ENCODE measurements around the gene BAMBI.

The BAMBI gene

DNA sequence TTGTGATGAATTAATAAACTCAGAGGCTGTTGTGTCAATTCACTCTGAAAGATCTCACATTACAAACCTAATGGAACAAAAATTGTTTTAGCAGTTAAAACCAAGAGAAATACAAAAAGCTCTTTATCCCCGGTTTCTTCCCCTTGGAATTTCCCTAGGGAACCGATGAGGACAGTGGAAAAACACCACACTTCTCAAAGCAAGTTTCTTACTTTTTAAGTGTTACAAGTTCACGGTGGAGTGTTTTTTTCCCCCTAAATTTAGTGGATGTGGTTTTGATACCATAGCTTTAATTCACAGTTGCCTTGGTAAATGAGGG lies 10.3 kb downstream of the BAMBI start:
- no peak overlapping the region for H3K9ac ChIP-seq (ENCODE audit: low read depth, low read length)
- no peak overlapping the region for H3K4me3 ChIP-seq (ENCODE audit: low read depth in 1 of 2, low read length in 2 of 2)
- H3K9me3 ChIP-seq (ENCODE audit: insufficient read depth, low read length, severe bottlenecking), result no peaks in the 10 kb centered on the region
- H3K4me2 ChIP-seq (ENCODE audit: insufficient read depth, low read length), result no peak overlapping the region
- no peak overlapping the region for H3K27ac ChIP-seq (ENCODE audit: low read length)
- H4K20me1 ChIP-seq (ENCODE audit: insufficient read depth, low read length), result no peaks in the 10 kb centered on the region
- no peak overlapping the region for H2AFZ ChIP-seq (ENCODE audit: low read depth, low read length)
- no peaks in the 10 kb centered on the region for H3K4me1 ChIP-seq (ENCODE audit: insufficient read depth, low read length)
- no peaks in the 10 kb centered on the region for H3K36me3 ChIP-seq (ENCODE audit: insufficient read depth, low read length)
- no peaks in the 10 kb centered on the region for H3K79me2 ChIP-seq (ENCODE audit: insufficient read depth, low read length)
- no peak for DNase-seq
- TF ChIP-seq, protein P1, sequence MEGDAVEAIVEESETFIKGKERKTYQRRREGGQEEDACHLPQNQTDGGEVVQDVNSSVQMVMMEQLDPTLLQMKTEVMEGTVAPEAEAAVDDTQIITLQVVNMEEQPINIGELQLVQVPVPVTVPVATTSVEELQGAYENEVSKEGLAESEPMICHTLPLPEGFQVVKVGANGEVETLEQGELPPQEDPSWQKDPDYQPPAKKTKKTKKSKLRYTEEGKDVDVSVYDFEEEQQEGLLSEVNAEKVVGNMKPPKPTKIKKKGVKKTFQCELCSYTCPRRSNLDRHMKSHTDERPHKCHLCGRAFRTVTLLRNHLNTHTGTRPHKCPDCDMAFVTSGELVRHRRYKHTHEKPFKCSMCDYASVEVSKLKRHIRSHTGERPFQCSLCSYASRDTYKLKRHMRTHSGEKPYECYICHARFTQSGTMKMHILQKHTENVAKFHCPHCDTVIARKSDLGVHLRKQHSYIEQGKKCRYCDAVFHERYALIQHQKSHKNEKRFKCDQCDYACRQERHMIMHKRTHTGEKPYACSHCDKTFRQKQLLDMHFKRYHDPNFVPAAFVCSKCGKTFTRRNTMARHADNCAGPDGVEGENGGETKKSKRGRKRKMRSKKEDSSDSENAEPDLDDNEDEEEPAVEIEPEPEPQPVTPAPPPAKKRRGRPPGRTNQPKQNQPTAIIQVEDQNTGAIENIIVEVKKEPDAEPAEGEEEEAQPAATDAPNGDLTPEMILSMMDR (IDR thresholded peaks at IDR 0.05; ENCODE audit: borderline replicate concordance, extremely low read depth, low read length, poor library complexity, severe bottlenecking), result no peak
- TF ChIP-seq EZH2 (IDR thresholded peaks at IDR 0.05; ENCODE audit: borderline replicate concordance, low read depth, low read length, severe bottlenecking), result no peak
- peaks cover 3% of the 10 kb centered on the region for H3K27me3 ChIP-seq (ENCODE audit: insufficient read depth, low read length, poor library complexity)
- ATAC-seq (ENCODE audit: insufficient read depth, low read depth), result no peak

DNA sequence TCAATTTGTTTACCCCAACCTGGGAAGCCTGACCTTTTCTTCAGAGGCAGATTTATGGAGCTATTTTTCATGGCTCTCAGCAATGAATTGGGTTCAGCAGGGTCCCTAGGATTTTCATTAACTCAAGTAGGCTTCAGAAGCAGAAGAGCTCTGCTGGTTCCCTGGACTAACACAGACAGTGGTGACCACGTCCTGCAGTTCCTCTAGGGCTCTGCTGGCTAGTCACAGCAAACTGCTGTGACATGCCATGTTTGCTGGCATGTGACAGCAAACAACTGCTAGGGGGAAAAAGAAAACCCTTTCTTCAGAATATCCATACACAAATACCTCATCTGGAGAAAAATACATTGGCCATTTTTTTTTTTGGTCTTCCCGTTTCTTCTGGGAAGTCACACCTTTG lies 13.2 kb downstream of the BAMBI start:
- DNase-seq, result no peak
- no peak for ATAC-seq (ENCODE audit: insufficient read depth, low read depth)

DNA sequence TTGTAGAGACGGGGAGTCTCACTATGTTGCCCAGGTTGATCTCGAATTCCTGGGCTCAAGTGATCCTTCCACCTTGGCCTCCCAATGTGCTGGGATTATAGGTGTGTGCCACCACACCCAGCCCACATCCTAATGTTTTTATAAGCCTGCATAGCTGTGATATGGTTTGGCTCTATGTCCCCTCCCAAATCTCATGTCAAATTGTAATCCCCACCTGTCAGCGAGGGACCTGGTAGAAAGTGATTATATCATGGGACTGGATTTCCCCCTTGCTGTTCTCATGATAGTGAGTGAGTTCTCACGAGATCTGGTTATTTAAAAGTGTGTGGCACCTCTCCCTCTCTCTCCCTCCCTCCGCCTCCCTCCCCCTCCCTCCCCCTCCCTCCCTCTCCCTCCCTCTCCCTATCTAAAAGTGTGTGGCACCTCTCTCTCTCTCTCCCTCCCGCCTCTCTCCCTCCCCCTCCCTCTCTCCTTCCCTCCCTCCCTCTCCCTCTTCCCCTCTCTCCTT lies 13.9 kb downstream of the BAMBI start:
- Histone ChIP-seq H3K4me3 (ENCODE audit: low read depth in 1 of 2, low read length in 2 of 2) (no peak overlapping the region), H3K4me1 (ENCODE audit: insufficient read depth, low read length) (no peaks in the 10 kb centered on the region), H3K27me3 (ENCODE audit: insufficient read depth, low read length, poor library complexity) (peaks cover 3% of the 10 kb centered on the region), H3K79me2 (ENCODE audit: insufficient read depth, low read length) (no peaks in the 10 kb centered on the region), H3K36me3 (ENCODE audit: insufficient read depth, low read length) (no peaks in the 10 kb centered on the region), H3K9ac (ENCODE audit: low read depth, low read length) (no peak overlapping the region), H2AFZ (ENCODE audit: low read depth, low read length) (no peak overlapping the region), H3K27ac (ENCODE audit: low read length) (no peak overlapping the region), H4K20me1 (ENCODE audit: insufficient read depth, low read length) (no peaks in the 10 kb centered on the region), H3K9me3 (ENCODE audit: insufficient read depth, low read length, severe bottlenecking) (no peaks in the 10 kb centered on the region), H3K4me2 (ENCODE audit: insufficient read depth, low read length) (no peak overlapping the region)
- ATAC-seq (ENCODE audit: insufficient read depth, low read depth) (no peak), DNase-seq (no peak)
- TF ChIP-seq EZH2 (IDR thresholded peaks at IDR 0.05; ENCODE audit: borderline replicate concordance, low read depth, low read length, severe bottlenecking), result no peak
- TF ChIP-seq, protein P1 (IDR thresholded peaks at IDR 0.05; ENCODE audit: borderline replicate concordance, extremely low read depth, low read length, poor library complexity, severe bottlenecking), result no peak

More for the DNA sequence above, 13.2 kb downstream of the BAMBI start:
- H3K27me3 ChIP-seq (ENCODE audit: insufficient read depth, low read length, poor library complexity), result peaks cover 3% of the 10 kb centered on the region
- no peaks in the 10 kb centered on the region for H3K9me3 ChIP-seq (ENCODE audit: insufficient read depth, low read length, severe bottlenecking)
- no peaks in the 10 kb centered on the region for H3K36me3 ChIP-seq (ENCODE audit: insufficient read depth, low read length)
- no peaks in the 10 kb centered on the region for H4K20me1 ChIP-seq (ENCODE audit: insufficient read depth, low read length)
- no peak overlapping the region for H3K9ac ChIP-seq (ENCODE audit: low read depth, low read length)
- H3K4me3 ChIP-seq (ENCODE audit: low read depth in 1 of 2, low read length in 2 of 2), result no peak overlapping the region
- H3K4me2 ChIP-seq (ENCODE audit: insufficient read depth, low read length), result no peak overlapping the region
- H3K79me2 ChIP-seq (ENCODE audit: insufficient read depth, low read length), result no peaks in the 10 kb centered on the region
- no peak overlapping the region for H2AFZ ChIP-seq (ENCODE audit: low read depth, low read length)
- TF ChIP-seq, protein P1 (IDR thresholded peaks at IDR 0.05; ENCODE audit: borderline replicate concordance, extremely low read depth, low read length, poor library complexity, severe bottlenecking), result no peak
- no peak for TF ChIP-seq EZH2 (IDR thresholded peaks at IDR 0.05; ENCODE audit: borderline replicate concordance, low read depth, low read length, severe bottlenecking)
- H3K4me1 ChIP-seq (ENCODE audit: insufficient read depth, low read length), result no peaks in the 10 kb centered on the region
- no peak overlapping the region for H3K27ac ChIP-seq (ENCODE audit: low read length)

DNA sequence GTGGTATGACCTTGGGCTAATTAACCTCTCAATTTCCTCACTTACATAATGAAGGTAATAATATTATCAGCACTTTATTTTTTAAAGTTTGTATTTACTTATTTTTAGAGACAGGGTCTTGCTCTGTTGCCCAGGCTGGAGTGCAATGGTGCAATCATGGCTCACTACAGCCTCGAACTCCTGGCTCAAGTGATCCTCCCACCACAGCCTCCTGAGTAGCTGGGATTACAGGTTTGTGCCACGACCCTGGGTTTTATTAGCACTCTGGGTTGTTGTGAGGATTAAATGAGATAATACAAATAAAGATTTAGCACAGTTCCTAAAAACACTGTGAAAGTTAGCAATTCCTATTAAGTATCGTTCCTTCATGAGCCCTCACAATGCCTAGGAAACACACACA lies 14.7 kb downstream of the BAMBI start:
- ATAC-seq (ENCODE audit: insufficient read depth, low read depth) (no peak), DNase-seq (no peak)
- H3K9me3 ChIP-seq (ENCODE audit: insufficient read depth, low read length, severe bottlenecking), result no peaks in the 10 kb centered on the region
- no peak overlapping the region for H3K27ac ChIP-seq (ENCODE audit: low read length)
- no peaks in the 10 kb centered on the region for H3K79me2 ChIP-seq (ENCODE audit: insufficient read depth, low read length)
- no peak overlapping the region for H3K9ac ChIP-seq (ENCODE audit: low read depth, low read length)
- H4K20me1 ChIP-seq (ENCODE audit: insufficient read depth, low read length), result no peaks in the 10 kb centered on the region
- H2AFZ ChIP-seq (ENCODE audit: low read depth, low read length), result no peak overlapping the region
- H3K4me2 ChIP-seq (ENCODE audit: insufficient read depth, low read length), result no peak overlapping the region
- peaks cover 3% of the 10 kb centered on the region for H3K27me3 ChIP-seq (ENCODE audit: insufficient read depth, low read length, poor library complexity)
- H3K4me3 ChIP-seq (ENCODE audit: low read depth in 1 of 2, low read length in 2 of 2), result no peak overlapping the region
- H3K4me1 ChIP-seq (ENCODE audit: insufficient read depth, low read length), result no peaks in the 10 kb centered on the region
- no peak for TF ChIP-seq EZH2 (IDR thresholded peaks at IDR 0.05; ENCODE audit: borderline replicate concordance, low read depth, low read length, severe bottlenecking)
- TF ChIP-seq, protein P1 (IDR thresholded peaks at IDR 0.05; ENCODE audit: borderline replicate concordance, extremely low read depth, low read length, poor library complexity, severe bottlenecking), result no peak
- no peaks in the 10 kb centered on the region for H3K36me3 ChIP-seq (ENCODE audit: insufficient read depth, low read length)

Data from DND-41 (cell line).